ENCODE data around the gene FAU. TPM values are rescaled to one million over a fixed set of nuclear protein-coding genes. Genes with fewer than 3 reads are reported as not detected.

The FAU gene
- polyA plus RNA-seq, 1 of the 3 experiments (the other 2 are of a cell fraction): 1,210 TPM

GRCh38 chr11:65096926-65097325, 25.0 kb downstream of the FAU start:
- Histone ChIP-seq H4K20me1 (ENCODE audit: insufficient read depth) (no peaks in the 10 kb centered on the region), H3K27ac (ENCODE audit: low read depth in 2 of 2, low read length in 1 of 2) (no peak overlapping the region), H3K4me1 (ENCODE audit: control insufficient read depth in 1 of 2, insufficient read depth in 2 of 2, low read depth in 1 of 2, low read length in 1 of 2) (peaks cover 0 to 10% of the 10 kb centered on the region in 2 experiments; a peak in 1 of 4 replicates), H3K4me3 (ENCODE audit: low read depth in 2 of 2, low read length in 1 of 2) (peak overlapping the region; percentile 57 to 77), H3K36me3 (replicated peaks in 1 of 2; ENCODE audit: control insufficient read depth in 1 of 2, insufficient read depth in 2 of 2, low read length in 1 of 2) (peaks cover 0 to 4% of the 10 kb centered on the region in 2 experiments), H3K9me3 (no peaks in the 10 kb centered on the region), H3K9me2 (no peaks in the 10 kb centered on the region), H3K4me2 (peak overlapping the region; percentile 88), H3K27me3 (ENCODE audit: insufficient read depth) (no peaks in the 10 kb centered on the region), H3F3A (replicated peaks; ENCODE audit: insufficient read depth) (peaks cover 19% of the 10 kb centered on the region), H2AFZ (ENCODE audit: low read depth) (no peak overlapping the region), H3K79me2 (ENCODE audit: insufficient read depth) (peaks cover 45% of the 10 kb centered on the region), H3K9ac (peak overlapping the region; percentile 86; the same call in 1 of the 2 replicates)
- CTCF ChIA-PET: interaction anchor here (1.4 to 12.6 kb wide), 4 partner anchors 15 to 84 kb away, joined by 4 to 150 read pairs (median 10); partner anchors contain the start of genes TM7SF2 and ZNHIT2
- 15% methylated on average over 6 of the region's 8 CpGs for WGBS (ENCODE audit: low lambda C conversion rate)
- TF ChIP-seq SIN3A (IDR thresholded peaks at IDR 0.05; ENCODE audit: borderline replicate concordance, low read depth, low read length) (no peak), GABPA (IDR thresholded peaks at IDR 0.05; ENCODE audit: low read depth) (no peak), YY1 (IDR thresholded peaks at IDR 0.05; ENCODE audit: low read depth) (no peak), FOXJ3 (CRISPR knock-in tag; IDR thresholded peaks at IDR 0.05) (no peak), MXI1 (IDR thresholded peaks at IDR 0.05; ENCODE audit: low read depth, low read length) (no peak), SMC3 (IDR thresholded peaks at IDR 0.05; ENCODE audit: low read depth, low read length) (no peak), RCOR1 (IDR thresholded peaks at IDR 0.05; ENCODE audit: low read length) (no peak), TEAD4 (IDR thresholded peaks at IDR 0.05; ENCODE audit: borderline replicate concordance, insufficient read depth) (no peak), MAX (IDR thresholded peaks at IDR 0.05; ENCODE audit: low read depth) (no peak), NFIC (IDR thresholded peaks at IDR 0.05; ENCODE audit: borderline replicate concordance) (no peak), PBX3 (IDR thresholded peaks at IDR 0.05) (no peak), REST (IDR thresholded peaks at IDR 0.05; ENCODE audit: low read depth, low read length) (no peak), POLR2AphosphoS5 (IDR thresholded peaks at IDR 0.05; ENCODE audit: low read depth, low read length) (no peak), TCF12 (IDR thresholded peaks at IDR 0.05) (no peak), ZBTB33 (IDR thresholded peaks at IDR 0.05; ENCODE audit: borderline replicate concordance, low read depth) (no peak), IRF3 (IDR thresholded peaks at IDR 0.05; ENCODE audit: low read depth, low read length) (no peak), TAF1 (IDR thresholded peaks at IDR 0.05; ENCODE audit: borderline replicate concordance, low read depth, low read length) (no peak)
- POLR2A ChIA-PET: interaction anchor here (0.6 to 1.6 kb wide), 5 partner anchors 14 to 79 kb away, joined by 3 to 10 read pairs (median 4); partner anchors contain the start of gene ZNHIT2
- DNase-seq: no peak

Data from SK-N-SH (cell line).